Trophoblast cell (in vitro differentiated cells and primary cell): Measurements from ENCODE around the gene FBXW4.

Source experiments
- DNase-seq, 2 donors: peaks; one replicate each; pipeline ENCODE4 v3.0.0-alpha.2; 2016
- H2AFZ ChIP-seq: 2 replicates; pipeline ENCODE4 v1.6.1; 2013; ENCODE audit warnings: low read length, moderate library complexity, mild to moderate bottlenecking; ENCODE audit not compliant: insufficient read depth, poor library complexity
- H2AK5ac ChIP-seq: 2 replicates; pipeline ENCODE4 v1.6.1; 2013; ENCODE audit warnings: mild to moderate bottlenecking, low read length
- H2BK120ac ChIP-seq: 2 replicates; pipeline ENCODE4 v1.6.1; 2013; ENCODE audit warnings: low read length, mild to moderate bottlenecking, moderate library complexity; ENCODE audit not compliant: insufficient read depth, poor library complexity
- H2BK12ac ChIP-seq: 2 replicates; pipeline ENCODE4 v1.6.1; 2013; ENCODE audit warnings: mild to moderate bottlenecking, low read length, moderate library complexity
- H2BK5ac ChIP-seq: 2 replicates; pipeline ENCODE4 v1.6.1; 2013; ENCODE audit warnings: low read length, low read depth, moderate library complexity, mild to moderate bottlenecking; ENCODE audit not compliant: poor library complexity
- H3K14ac ChIP-seq: 2 replicates; pipeline ENCODE4 v1.6.1; 2013; ENCODE audit warnings: mild to moderate bottlenecking, low read length
- H3K18ac ChIP-seq: 2 replicates; pipeline ENCODE4 v1.6.1; 2013; ENCODE audit warnings: mild to moderate bottlenecking, low read length
- H3K23ac ChIP-seq: 2 replicates; pipeline ENCODE4 v1.6.1; 2013; ENCODE audit warnings: low read length
- H3K27ac ChIP-seq: 2 replicates; pipeline ENCODE4 v1.5.1; 2013; ENCODE audit warnings: low read depth, mild to moderate bottlenecking, inconsistent platforms, low read length, moderate library complexity
- H3K27me3 ChIP-seq: 2 replicates; pipeline ENCODE4 v1.6.1; 2013; ENCODE audit warnings: inconsistent platforms, mild to moderate bottlenecking, low read length, moderate library complexity; ENCODE audit not compliant: insufficient read depth
- H3K36me3 ChIP-seq, 2 experiments: 1 replicate in 1 of 2; 2 replicates in 1 of 2; pipeline ENCODE4 v1.6.1; 2013; ENCODE audit warnings: low read length in 2 of 2, mild to moderate bottlenecking in 2 of 2, moderate library complexity in 1 of 2; ENCODE audit not compliant: insufficient read depth in 2 of 2, control insufficient read depth in 1 of 2
- H3K4ac ChIP-seq: 2 replicates; pipeline ENCODE4 v1.6.1; 2013; ENCODE audit warnings: low read depth, mild to moderate bottlenecking, low read length, moderate library complexity
- H3K4me1 ChIP-seq, 2 experiments: 1 replicate in 1 of 2; 2 replicates in 1 of 2; pipeline ENCODE4 v1.6.1; 2013; ENCODE audit warnings: low read length in 2 of 2, mild to moderate bottlenecking in 2 of 2, moderate library complexity in 1 of 2; ENCODE audit not compliant: insufficient read depth in 2 of 2, control insufficient read depth in 1 of 2
- H3K4me2 ChIP-seq: 2 replicates; pipeline ENCODE4 v1.6.1; 2013; ENCODE audit warnings: inconsistent platforms, mild to moderate bottlenecking, low read length, moderate library complexity
- H3K4me3 ChIP-seq: 2 replicates; pipeline ENCODE4 v1.5.1; 2013; ENCODE audit warnings: mild to moderate bottlenecking, low read depth, low read length, inconsistent platforms
- H3K79me1 ChIP-seq: one replicate; pipeline ENCODE4 v1.6.1; 2013; ENCODE audit warnings: low read length
- H3K79me2 ChIP-seq: 2 replicates; pipeline ENCODE4 v1.6.1; 2013; ENCODE audit warnings: low read length, mild to moderate bottlenecking; ENCODE audit not compliant: control insufficient read depth, insufficient read depth, poor library complexity
- H3K9ac ChIP-seq: 2 replicates; pipeline ENCODE4 v1.6.1; 2013; ENCODE audit warnings: mild to moderate bottlenecking, low read length
- H3K9me3 ChIP-seq: 2 replicates; pipeline ENCODE4 v1.6.1; 2013; ENCODE audit warnings: low read depth, mild to moderate bottlenecking, control low read depth, inconsistent platforms, low read length; ENCODE audit not compliant: insufficient read depth
- H4K12ac ChIP-seq: 2 replicates; pipeline ENCODE4 v1.6.1; 2013; ENCODE audit warnings: low read depth, mild to moderate bottlenecking, low read length, moderate library complexity
- H4K8ac ChIP-seq: 2 replicates; pipeline ENCODE4 v1.6.1; 2013; ENCODE audit warnings: low read depth, mild to moderate bottlenecking, low read length, moderate library complexity
- H4K91ac ChIP-seq: one replicate; pipeline ENCODE4 v1.6.1; 2013; ENCODE audit warnings: low read depth, mild to moderate bottlenecking, low read length, moderate library complexity
- WGBS: extraction: QIAGEN DNeasy Blood & Tissue Kit; methylation state at CpG from one replicate; pipeline ENCODE4 v1.1.7; 2013; ENCODE audit warnings: missing lambda C conversion rate; ENCODE audit not compliant: insufficient read length, insufficient coverage; ENCODE audit errors: extremely low coverage; 5-methylcytosine and 5-hydroxymethylcytosine counted together

FBXW4 gene

GRCh38 chr10:101684782-101685181 is 10.2 kb downstream of the FBXW4 start:
- H4K12ac ChIP-seq: no peak overlapping the region
- H3K27me3 ChIP-seq: no peaks in the 10 kb centered on the region
- H3K79me2 ChIP-seq: no peaks in the 10 kb centered on the region
- H2BK5ac ChIP-seq: no peak overlapping the region
- H3K36me3 ChIP-seq: no peaks in the 10 kb centered on the region
- no peak overlapping the region for H3K18ac ChIP-seq
- H3K4me2 ChIP-seq: no peak overlapping the region
- no peak overlapping the region for H2BK120ac ChIP-seq
- no peak overlapping the region for H3K27ac ChIP-seq
- no peak overlapping the region for H3K4me3 ChIP-seq
- no peak for DNase-seq
- no peak overlapping the region for H4K91ac ChIP-seq
- no peak overlapping the region for H3K14ac ChIP-seq
- peak overlapping the region; percentile 15 for H3K23ac ChIP-seq
- H4K8ac ChIP-seq: no peak overlapping the region
- no peak overlapping the region for H2BK12ac ChIP-seq
- H2AK5ac ChIP-seq: no peak overlapping the region
- H3K9ac ChIP-seq: no peak overlapping the region
- no peak overlapping the region for H2AFZ ChIP-seq
- no peaks in the 10 kb centered on the region for H3K9me3 ChIP-seq
- H3K4me1 ChIP-seq: peaks cover 2 to 9% of the 10 kb centered on the region in 2 experiments
- no peaks in the 10 kb centered on the region for H3K79me1 ChIP-seq
- no peak overlapping the region for H3K4ac ChIP-seq
- WGBS: 100% methylated on average over 1 of the region's 1 CpG

GRCh38 chr10:101683276-101683675 is 11.7 kb downstream of the FBXW4 start:
- no peak overlapping the region for H3K4me3 ChIP-seq

GRCh38 chr10:101682172-101682825 is 12.7 kb downstream of the FBXW4 start:
- Histone ChIP-seq H3K27me3 (no peaks in the 10 kb centered on the region), H3K4me3 (no peak overlapping the region), H3K23ac (no peak overlapping the region), H3K9ac (no peak overlapping the region), H2BK12ac (no peak overlapping the region), H3K18ac (no peak overlapping the region), H3K79me2 (no peaks in the 10 kb centered on the region), H3K14ac (no peak overlapping the region), H3K36me3 (no peaks in the 10 kb centered on the region), H2BK120ac (no peak overlapping the region), H4K91ac (no peak overlapping the region), H2AFZ (no peak overlapping the region), H3K27ac (no peak overlapping the region), H4K8ac (no peak overlapping the region), H2BK5ac (no peak overlapping the region), H3K4ac (no peak overlapping the region), H3K79me1 (no peaks in the 10 kb centered on the region), H3K4me2 (no peak overlapping the region), H2AK5ac (no peak overlapping the region), H3K4me1 (peaks cover 2 to 9% of the 10 kb centered on the region in 2 experiments), H4K12ac (no peak overlapping the region), H3K9me3 (no peaks in the 10 kb centered on the region)
- no peak for DNase-seq
- WGBS: no CpG with 5 or more reads among the region's 2 CpGs

More at GRCh38 chr10:101683276-101683675, 11.7 kb downstream of the FBXW4 start:
- H3K23ac ChIP-seq: no peak overlapping the region
- no peak overlapping the region for H2BK5ac ChIP-seq
- no peaks in the 10 kb centered on the region for H3K27me3 ChIP-seq
- no peaks in the 10 kb centered on the region for H3K79me2 ChIP-seq
- no peak overlapping the region for H3K14ac ChIP-seq
- H3K18ac ChIP-seq: no peak overlapping the region
- WGBS: no CpG with 5 or more reads among the region's 3 CpGs
- no peak overlapping the region for H4K12ac ChIP-seq
- H2BK12ac ChIP-seq: no peak overlapping the region
- H2AFZ ChIP-seq: no peak overlapping the region
- no peaks in the 10 kb centered on the region for H3K79me1 ChIP-seq
- H2BK120ac ChIP-seq: no peak overlapping the region
- H3K4me1 ChIP-seq: peaks cover 2 to 9% of the 10 kb centered on the region in 2 experiments
- DNase-seq: peak in 1 of 2 donors; percentile 31
- no peak overlapping the region for H3K9ac ChIP-seq
- H3K4ac ChIP-seq: no peak overlapping the region
- H3K27ac ChIP-seq: peak overlapping the region; percentile 70
- no peak overlapping the region for H4K91ac ChIP-seq
- H3K4me2 ChIP-seq: no peak overlapping the region
- H2AK5ac ChIP-seq: no peak overlapping the region
- no peaks in the 10 kb centered on the region for H3K9me3 ChIP-seq
- no peaks in the 10 kb centered on the region for H3K36me3 ChIP-seq
- H4K8ac ChIP-seq: no peak overlapping the region

GRCh38 chr10:101676565-101676964 is 18.4 kb downstream of the FBXW4 start:
- H3K27me3 ChIP-seq: no peaks in the 10 kb centered on the region

More at GRCh38 chr10:101676565-101676964, 18.4 kb downstream of the FBXW4 start:
- Histone ChIP-seq H3K27ac (no peak overlapping the region), H2BK12ac (no peak overlapping the region), H3K9ac (no peak overlapping the region), H3K79me1 (no peaks in the 10 kb centered on the region), H4K12ac (no peak overlapping the region), H3K9me3 (peaks cover 1% of the 10 kb centered on the region), H3K18ac (no peak overlapping the region), H3K4me2 (no peak overlapping the region), H3K4ac (no peak overlapping the region), H3K79me2 (no peaks in the 10 kb centered on the region), H3K4me1 (no peaks in the 10 kb centered on the region), H2BK120ac (no peak overlapping the region), H4K91ac (no peak overlapping the region), H2AK5ac (no peak overlapping the region), H2AFZ (no peak overlapping the region), H3K36me3 (peaks cover 11 to 19% of the 10 kb centered on the region in 2 experiments), H4K8ac (no peak overlapping the region), H2BK5ac (no peak overlapping the region), H3K23ac (no peak overlapping the region), H3K14ac (no peak overlapping the region), H3K4me3 (no peak overlapping the region)
- no peak for DNase-seq
